Subcutaneous adipose tissue (tissue), 4 donors: ENCODE data around the gene PPCDC. TPM values are rescaled to one million over a fixed set of nuclear protein-coding genes. Genes with fewer than 3 reads are reported as not detected.

Experiments
- CTCF ChIP-seq: fragments of 450-650 bp; IDR thresholded peaks from one replicate; pipeline ENCODE4 v1.5.1; 2016; ENCODE audit warnings: low read depth, mild to moderate bottlenecking, control low read depth, antibody characterized with exemption, moderate library complexity
- total RNA-seq, 4 donors: library from RNA; depleted of rRNA; stranded (reverse); fragments of >200 nt; gene quantifications; one replicate each; pipeline ENCODE4 v1.1.0, GENCODE V29; 2016

PPCDC gene
- total RNA-seq, 4 donors from 2014 or later: 10.5 to 20.2 (median 14.5) TPM

- no peak for TF ChIP-seq CTCF
These were observed 4.2 kb downstream of the PPCDC start for GRCh38 chr15:75027551-75027950.

GRCh38 chr15:75028991-75029377 lies 5.6 kb downstream of the PPCDC start:
- no peak for TF ChIP-seq CTCF

GRCh38 chr15:75029378-75030022 lies 6.1 kb downstream of the PPCDC start:
- TF ChIP-seq CTCF: no peak

- TF ChIP-seq CTCF: no peak
These were observed 6.6 kb downstream of the PPCDC start for GRCh38 chr15:75030023-75030413.

GRCh38 chr15:75030424-75030823 lies 7.0 kb downstream of the PPCDC start:
- no peak for TF ChIP-seq CTCF

- no peak for TF ChIP-seq CTCF
These were observed 8.5 kb downstream of the PPCDC start for GRCh38 chr15:75031848-75032247.

GRCh38 chr15:75032395-75032794 lies 9.0 kb downstream of the PPCDC start:
- no peak for TF ChIP-seq CTCF
